Breast epithelium (tissue), 3 donors: ENCODE data around the gene SLC31A1.

Experiments
- POLR2A ChIP-seq: fragments of 450-650 bp; IDR thresholded peaks from one replicate; pipeline ENCODE4 v1.6.1; 2016; ENCODE audit warnings: antibody characterized with exemption, mild to moderate bottlenecking, moderate library complexity
- POLR2AphosphoS5 ChIP-seq, 3 donors: sonication (generic); formaldehyde crosslinking; IDR thresholded peaks; one replicate each; pipeline ENCODE4 v1.6.1; 2017; ENCODE audit warnings: antibody characterized with exemption in 3 of 3
- TF ChIP-seq, protein P1 (sequence below), 3 donors: fragments of 450-650 bp; IDR thresholded peaks; one replicate each; pipeline ENCODE4 v1.5.1; 2016 to 2017; ENCODE audit warnings: antibody characterized with exemption in 3 of 3, mild to moderate bottlenecking in 3 of 3, moderate library complexity in 3 of 3

DNA sequence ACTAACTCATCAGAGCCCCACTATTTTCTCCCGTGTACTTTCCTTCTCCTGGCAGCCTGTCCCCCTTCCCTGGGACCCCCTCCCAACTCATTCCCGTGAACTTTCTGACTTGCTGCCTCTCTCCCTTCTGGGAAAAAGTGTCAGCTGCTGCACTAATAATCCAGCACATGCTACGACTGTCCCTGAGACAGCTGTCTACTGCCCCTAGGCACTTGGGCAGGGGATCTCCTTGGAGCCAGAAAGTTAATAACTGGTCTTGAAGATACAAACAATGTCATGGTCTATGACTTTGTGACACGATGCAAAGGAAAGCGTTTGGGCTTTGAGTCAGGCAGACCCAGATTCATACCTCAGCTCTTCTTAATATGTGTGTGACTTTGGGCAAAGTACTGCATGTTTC is 91.9 kb downstream of the SLC31A1 start:
- TF ChIP-seq POLR2A (no peak), POLR2AphosphoS5 (IDR thresholded peaks at IDR 0.05) (no peak)
- TF ChIP-seq, protein P1, sequence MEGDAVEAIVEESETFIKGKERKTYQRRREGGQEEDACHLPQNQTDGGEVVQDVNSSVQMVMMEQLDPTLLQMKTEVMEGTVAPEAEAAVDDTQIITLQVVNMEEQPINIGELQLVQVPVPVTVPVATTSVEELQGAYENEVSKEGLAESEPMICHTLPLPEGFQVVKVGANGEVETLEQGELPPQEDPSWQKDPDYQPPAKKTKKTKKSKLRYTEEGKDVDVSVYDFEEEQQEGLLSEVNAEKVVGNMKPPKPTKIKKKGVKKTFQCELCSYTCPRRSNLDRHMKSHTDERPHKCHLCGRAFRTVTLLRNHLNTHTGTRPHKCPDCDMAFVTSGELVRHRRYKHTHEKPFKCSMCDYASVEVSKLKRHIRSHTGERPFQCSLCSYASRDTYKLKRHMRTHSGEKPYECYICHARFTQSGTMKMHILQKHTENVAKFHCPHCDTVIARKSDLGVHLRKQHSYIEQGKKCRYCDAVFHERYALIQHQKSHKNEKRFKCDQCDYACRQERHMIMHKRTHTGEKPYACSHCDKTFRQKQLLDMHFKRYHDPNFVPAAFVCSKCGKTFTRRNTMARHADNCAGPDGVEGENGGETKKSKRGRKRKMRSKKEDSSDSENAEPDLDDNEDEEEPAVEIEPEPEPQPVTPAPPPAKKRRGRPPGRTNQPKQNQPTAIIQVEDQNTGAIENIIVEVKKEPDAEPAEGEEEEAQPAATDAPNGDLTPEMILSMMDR (IDR thresholded peaks at IDR 0.05) = no peak
